HCT116 (cell line): ENCODE data around the gene NPHS1. TPM values are rescaled to one million over a fixed set of nuclear protein-coding genes. Genes with fewer than 3 reads are reported as not detected.

Source experiments
- ATAC-seq: fragments of 200-7000 bp; cut with Tn5 transposase; 2 replicates; pipeline ENCODE4 v1.9.1; 2020; ENCODE audit warnings: mild to moderate bottlenecking, moderate library complexity
- BruUV-seq: library from RNA; stranded (reverse); fragments of 400-500 nt; replicated peaks from 2 replicates; lab custom pipeline; 2021; lab: Mats Ljungman, UMichigan
- CTCF ChIA-PET: fragments of 300-600 bp; sonication (Branson Sonifier 250); formaldehyde crosslinking; loops from one replicate; lab custom pipeline; 2021; ENCODE audit warnings: antibody characterized with exemption; lab: Charles Lee
- POLR2A ChIA-PET: fragments of 300-600, 350-600 bp; sonication (Branson Sonifier 250); formaldehyde crosslinking; loops from one replicate; lab custom pipeline; 2021; ENCODE audit warnings: antibody characterized with exemption; lab: Charles Lee
- RAD21 ChIA-PET, 2 experiments: fragments of 300-600 bp; sonication (Branson Sonifier 250); formaldehyde crosslinking; loops; one replicate each; lab custom pipeline; 2023; ENCODE audit warnings: low total read pairs in 2 of 2; ENCODE audit not compliant: uncharacterized antibody in 2 of 2, unreplicated experiment in 2 of 2, low non-redundant PET in 1 of 2; lab: Charles Lee
- DNase-seq: peaks from one replicate; pipeline ENCODE4 v3.0.0-alpha.2; 2010; ENCODE audit warnings: low read depth, low spot score
- H2AFZ ChIP-seq: fragments of 200-600 bp; shearing (Covaris generic), sonication (generic); 2 replicates; pipeline ENCODE4 v1.6.1; 2017; ENCODE audit warnings: low read depth, mixed run types, mixed read lengths, antibody characterized with exemption, low read length; ENCODE audit not compliant: poor library complexity, severe bottlenecking
- H3K27ac ChIP-seq: 2 replicates; pipeline ENCODE4 v1.5.1; 2012; ENCODE audit warnings: low read depth, low read length
- H3K27me3 ChIP-seq: fragments of 200-600 bp; sonication (generic); 2 replicates; pipeline ENCODE4 v1.6.1; 2016; ENCODE audit warnings: mixed run types, low read length, mixed read lengths; ENCODE audit not compliant: insufficient read depth
- H3K36me3 ChIP-seq, 2 experiments: fragments of 200-500 bp in 1 of 2; fragments of 200-600 bp in 1 of 2; sonication (Bioruptor generic) in 1 of 2; sonication (generic) in 1 of 2; 2 replicates each; pipeline versions ENCODE4 v1.5.1 to v1.6.1; 2014 to 2016; ENCODE audit warnings: low read length in 2 of 2, inconsistent platforms in 1 of 2, mixed read lengths in 1 of 2, mixed run types in 1 of 2; ENCODE audit not compliant: insufficient read depth in 2 of 2, control insufficient read depth in 1 of 2
- H3K4me1 ChIP-seq, 2 experiments: fragments of 200-600 bp in 1 of 2; sonication (generic) in 1 of 2; 2 replicates each; pipeline versions ENCODE4 v1.5.1 to v1.6.1; 2012 to 2017; ENCODE audit warnings: low read length in 2 of 2, inconsistent platforms in 1 of 2, mild to moderate bottlenecking in 1 of 2, mixed read lengths in 1 of 2, mixed run types in 1 of 2, moderate library complexity in 1 of 2; ENCODE audit not compliant: insufficient read depth in 2 of 2, control insufficient read depth in 1 of 2
- H3K4me2 ChIP-seq: fragments of 200-600 bp; sonication (generic); 2 replicates; pipeline ENCODE4 v1.6.1; 2017; ENCODE audit warnings: mixed run types, low read length, mixed read lengths
- H3K4me3 ChIP-seq, 2 experiments: fragments of 200-600 bp in 1 of 2; sonication (generic) in 1 of 2; replicated peaks in 1 of 2; 2 replicates each; pipeline ENCODE4 v1.5.1; 2011 to 2016; ENCODE audit warnings: low read length in 2 of 2, control low read depth in 1 of 2, low read depth in 1 of 2, mild to moderate bottlenecking in 1 of 2, mixed read lengths in 1 of 2, mixed run types in 1 of 2
- H3K79me2 ChIP-seq: fragments of 200-600 bp; sonication (generic); 2 replicates; pipeline ENCODE4 v1.6.1; 2017; ENCODE audit warnings: mild to moderate bottlenecking, mixed run types, low read length, moderate library complexity, mixed read lengths; ENCODE audit not compliant: insufficient read depth
- H3K9ac ChIP-seq: fragments of 200-600 bp; sonication (generic); 2 replicates; pipeline ENCODE4 v1.6.1; 2016; ENCODE audit warnings: low read length, mixed read lengths
- H3K9me2 ChIP-seq: fragments of 200-600 bp; sonication (generic), shearing (Covaris generic); 2 replicates; pipeline ENCODE4 v1.6.1; 2017; ENCODE audit warnings: mixed run types, mild to moderate bottlenecking, moderate library complexity; ENCODE audit not compliant: insufficient read depth
- H3K9me3 ChIP-seq, 2 experiments: fragments of 200-500 bp in 1 of 2; fragments of 200-600 bp in 1 of 2; sonication (Bioruptor generic) in 1 of 2; sonication (generic) in 1 of 2; 2 replicates each; pipeline ENCODE4 v1.6.1; 2014 to 2017; ENCODE audit warnings: low read length in 2 of 2, mixed read lengths in 2 of 2, inconsistent platforms in 1 of 2, low read depth in 1 of 2, mild to moderate bottlenecking in 1 of 2, mixed run types in 1 of 2, moderate library complexity in 1 of 2; ENCODE audit not compliant: control insufficient read depth in 1 of 2, insufficient read depth in 1 of 2
- H4K20me1 ChIP-seq: fragments of 200-600 bp; sonication (generic), shearing (Covaris generic); 2 replicates; pipeline ENCODE4 v1.6.1; 2017; ENCODE audit warnings: mixed run types, mild to moderate bottlenecking, moderate library complexity; ENCODE audit not compliant: insufficient read depth
- ATF3 ChIP-seq: IDR thresholded peaks from 2 replicates; pipeline ENCODE4 v1.6.1; 2012
- CEBPB ChIP-seq: IDR thresholded peaks from 2 replicates; pipeline ENCODE4 v1.6.1; 2012; ENCODE audit warnings: low read depth
- EGR1 ChIP-seq: IDR thresholded peaks from 2 replicates; pipeline ENCODE4 v1.6.1; 2012; ENCODE audit warnings: low read depth
- EZH2 ChIP-seq: fragments of 200-600 bp; sonication (generic); IDR thresholded peaks from 2 replicates; pipeline ENCODE4 v1.6.1; 2017; ENCODE audit warnings: antibody characterized with exemption, mixed run types
- JUND ChIP-seq: IDR thresholded peaks from 2 replicates; pipeline ENCODE4 v1.6.1; 2012
- POLR2A ChIP-seq: IDR thresholded peaks from 2 replicates; pipeline ENCODE4 v1.7.0; 2011; ENCODE audit warnings: borderline replicate concordance; ENCODE audit not compliant: insufficient read depth, insufficient read length; ENCODE audit errors: extremely low read depth
- RAD21 ChIP-seq: IDR thresholded peaks from 2 replicates; pipeline ENCODE4 v1.6.1; 2012; ENCODE audit warnings: low read depth, mild to moderate bottlenecking
- SP1 ChIP-seq: IDR thresholded peaks from 2 replicates; pipeline ENCODE4 v1.6.1; 2012; ENCODE audit warnings: low read depth
- SRF ChIP-seq: IDR thresholded peaks from 2 replicates; pipeline ENCODE4 v1.6.1; 2012; ENCODE audit warnings: low read depth
- ZBTB33 ChIP-seq: IDR thresholded peaks from 2 replicates; pipeline ENCODE4 v1.6.1; 2011; ENCODE audit warnings: mild to moderate bottlenecking, low read length, moderate library complexity; ENCODE audit not compliant: insufficient replicate concordance; ENCODE audit errors: extremely low read depth
- ZNF274 ChIP-seq: fragments of 200-500 bp; sonication (Bioruptor generic); IDR thresholded peaks from 2 replicates; pipeline ENCODE4 v1.6.1; 2014; ENCODE audit warnings: mild to moderate bottlenecking, low read depth, low read length, inconsistent platforms
- intact Hi-C: fragments of 100-400 bp; cut with micrococcal nuclease; formaldehyde crosslinking; loops from 2 replicates; pipeline ENCODE4 v1.10.0; 2022
- total RNA-seq: library from RNA; stranded (reverse); gene quantifications from one replicate; pipeline ENCODE4 v1.2.1, GENCODE V29; 2021; ENCODE audit not compliant: unreplicated experiment

Gene NPHS1
- total RNA-seq, 1 experiment from 2014 or later: 0.57 TPM

DNA sequence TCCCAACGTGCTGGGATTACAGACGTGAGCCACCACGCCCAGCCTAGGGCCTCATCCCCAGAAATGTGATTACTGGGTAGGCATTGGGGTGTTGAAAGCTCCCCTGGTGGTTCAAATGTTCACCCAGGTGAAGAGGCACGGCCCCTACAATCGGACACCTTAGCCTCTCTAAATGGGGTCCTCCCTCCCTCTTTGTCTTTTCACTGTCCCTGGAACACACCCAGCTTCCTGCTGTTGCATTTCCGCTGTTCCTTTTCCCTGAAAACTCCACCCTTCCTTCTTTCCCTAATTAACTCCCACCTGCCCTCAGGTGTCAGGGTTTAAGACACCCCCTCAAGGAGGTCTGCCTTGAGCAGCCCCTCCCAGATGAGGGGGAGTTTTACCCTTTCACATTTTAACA lies 36.0 kb downstream of the NPHS1 start:
- Histone ChIP-seq H4K20me1 (no peaks in the 10 kb centered on the region), H3K27ac (no peak overlapping the region), H3K4me2 (no peak overlapping the region), H3K27me3 (no peaks in the 10 kb centered on the region), H3K36me3 (no peaks in the 10 kb centered on the region), H3K9ac (no peak overlapping the region), H3K4me3 (no peak overlapping the region), H3K4me1 (peaks cover 0 to 8% of the 10 kb centered on the region in 2 experiments; a peak in 2 of 4 replicates), H3K79me2 (no peaks in the 10 kb centered on the region), H3K9me3 (no peaks in the 10 kb centered on the region), H2AFZ (no peak overlapping the region), H3K9me2 (no peaks in the 10 kb centered on the region)
- TF ChIP-seq SRF: no peak
- no peak for TF ChIP-seq EGR1
- TF ChIP-seq ATF3: no peak
- no peak for TF ChIP-seq ZNF274
- no peak for TF ChIP-seq JUND
- TF ChIP-seq RAD21: no peak
- TF ChIP-seq SP1: no peak
- TF ChIP-seq EZH2: no peak
- no peak for TF ChIP-seq POLR2A
- no peak for TF ChIP-seq CEBPB
- no peak for TF ChIP-seq ZBTB33
- no TSS peak for BruUV-seq
- no peak for DNase-seq
- no peak for ATAC-seq
- RAD21 ChIA-PET: no interaction called here
- POLR2A ChIA-PET: no interaction called here
- CTCF ChIA-PET: no interaction called here
- intact Hi-C loops: no loop called here
